Endothelial cell of umbilical vein (primary cell): Measurements from ENCODE around the gene CARHSP1.

ENCODE experiments used
- EZH2 ChIP-seq: IDR thresholded peaks from 2 replicates; pipeline ENCODE4 v1.6.1; 2012; ENCODE audit warnings: borderline replicate concordance, low read depth, mild to moderate bottlenecking, moderate library complexity, low read length, inconsistent platforms; ENCODE audit not compliant: severe bottlenecking
- GATA2 ChIP-seq: IDR thresholded peaks from 2 replicates; pipeline ENCODE4 v1.7.0; 2011; ENCODE audit warnings: low read depth, mild to moderate bottlenecking, moderate library complexity, mixed read lengths, low read length; ENCODE audit not compliant: insufficient read length, insufficient read depth
- POLR2A ChIP-seq: IDR thresholded peaks from 2 replicates; pipeline ENCODE4 v1.6.1; 2012; ENCODE audit warnings: low read depth, mild to moderate bottlenecking, control low read depth, low read length
- POLR2AphosphoS5 ChIP-seq: IDR thresholded peaks from 2 replicates; pipeline ENCODE4 v1.6.1; 2012; ENCODE audit warnings: low read depth, mild to moderate bottlenecking, control low read depth, low read length, moderate library complexity; ENCODE audit not compliant: insufficient read depth
- TF ChIP-seq, protein P1 (sequence below), 2 donors: IDR thresholded peaks; 1 replicate in 1 of 2; 2 replicates in 1 of 2; pipeline ENCODE4 v1.5.1; 2011; ENCODE audit warnings: low read length in 2 of 2, mild to moderate bottlenecking in 2 of 2, moderate library complexity in 2 of 2, control low read depth in 1 of 2, inconsistent platforms in 1 of 2, low read depth in 1 of 2; ENCODE audit not compliant: insufficient read depth in 1 of 2; ENCODE audit errors: extremely low read depth in 1 of 2

DNA sequence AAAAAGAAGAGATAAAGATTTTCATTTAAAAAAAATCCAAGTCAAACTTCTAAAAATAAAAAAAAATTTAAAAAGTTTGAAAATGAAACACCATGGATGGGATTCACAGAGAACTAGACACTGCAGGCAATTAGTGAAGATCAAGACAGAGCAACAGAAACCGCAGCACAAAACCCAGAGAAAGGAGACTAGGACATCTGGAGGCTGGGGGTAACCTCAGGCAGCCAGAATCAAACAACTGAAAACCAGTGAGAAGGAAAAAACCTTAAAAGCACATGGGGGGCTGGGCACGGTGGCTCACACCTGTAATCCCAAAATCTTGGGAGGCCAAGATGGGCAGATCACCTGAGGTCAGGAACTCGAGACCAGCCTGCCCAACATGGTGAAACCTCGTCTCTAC is 44.0 kb upstream of the CARHSP1 start:
- TF ChIP-seq, protein P1, sequence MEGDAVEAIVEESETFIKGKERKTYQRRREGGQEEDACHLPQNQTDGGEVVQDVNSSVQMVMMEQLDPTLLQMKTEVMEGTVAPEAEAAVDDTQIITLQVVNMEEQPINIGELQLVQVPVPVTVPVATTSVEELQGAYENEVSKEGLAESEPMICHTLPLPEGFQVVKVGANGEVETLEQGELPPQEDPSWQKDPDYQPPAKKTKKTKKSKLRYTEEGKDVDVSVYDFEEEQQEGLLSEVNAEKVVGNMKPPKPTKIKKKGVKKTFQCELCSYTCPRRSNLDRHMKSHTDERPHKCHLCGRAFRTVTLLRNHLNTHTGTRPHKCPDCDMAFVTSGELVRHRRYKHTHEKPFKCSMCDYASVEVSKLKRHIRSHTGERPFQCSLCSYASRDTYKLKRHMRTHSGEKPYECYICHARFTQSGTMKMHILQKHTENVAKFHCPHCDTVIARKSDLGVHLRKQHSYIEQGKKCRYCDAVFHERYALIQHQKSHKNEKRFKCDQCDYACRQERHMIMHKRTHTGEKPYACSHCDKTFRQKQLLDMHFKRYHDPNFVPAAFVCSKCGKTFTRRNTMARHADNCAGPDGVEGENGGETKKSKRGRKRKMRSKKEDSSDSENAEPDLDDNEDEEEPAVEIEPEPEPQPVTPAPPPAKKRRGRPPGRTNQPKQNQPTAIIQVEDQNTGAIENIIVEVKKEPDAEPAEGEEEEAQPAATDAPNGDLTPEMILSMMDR (IDR thresholded peaks at IDR 0.05; ENCODE audit: extremely low read depth in 1 of 2, insufficient read depth in 1 of 2, low read depth in 1 of 2, low read length in 2 of 2): no peak
- TF ChIP-seq POLR2A: no peak
- no peak for TF ChIP-seq GATA2
- TF ChIP-seq EZH2: no peak
- TF ChIP-seq POLR2AphosphoS5: no peak
